GM23338 (cell line): ENCODE results near the gene MEMO1. TPM values are rescaled to one million over a fixed set of nuclear protein-coding genes. Genes with fewer than 3 reads are reported as not detected.

Source experiments
- ATAC-seq: fragments of 200-7000 bp; cut with Tn5 transposase; 3 replicates; pipeline ENCODE4 v1.9.1; 2020
- DNase-seq: peaks from one replicate; pipeline ENCODE4 v3.0.0-alpha.2; 2015; ENCODE audit warnings: low spot score
- H2AFZ ChIP-seq: fragments of 200-600 bp; sonication (generic); 2 replicates; pipeline ENCODE4 v1.8.0; 2016; ENCODE audit warnings: antibody characterized with exemption, mild to moderate bottlenecking, moderate library complexity
- H3F3A ChIP-seq: fragments of 200-600 bp; sonication (generic); replicated peaks from 2 replicates; pipeline ENCODE4 v1.8.0; 2017; ENCODE audit warnings: antibody characterized with exemption, mixed run types, low read depth
- H3K27ac ChIP-seq: fragments of 200-600 bp; sonication (generic); 2 replicates; pipeline ENCODE4 v1.6.1; 2016; ENCODE audit warnings: low read depth
- H3K27me3 ChIP-seq: fragments of 200-600 bp; sonication (generic); 2 replicates; pipeline ENCODE4 v1.8.0; 2016; ENCODE audit warnings: mild to moderate bottlenecking, mixed run types, moderate library complexity; ENCODE audit not compliant: insufficient read depth
- H3K36me3 ChIP-seq: fragments of 200-600 bp; sonication (generic); 2 replicates; pipeline ENCODE4 v1.8.0; 2016; ENCODE audit warnings: mild to moderate bottlenecking; ENCODE audit not compliant: insufficient read depth
- H3K4me1 ChIP-seq: fragments of 200-600 bp; sonication (generic); 2 replicates; pipeline ENCODE4 v1.8.0; 2016; ENCODE audit warnings: mild to moderate bottlenecking, moderate library complexity; ENCODE audit not compliant: insufficient read depth
- H3K4me2 ChIP-seq: fragments of 200-600 bp; sonication (generic); 2 replicates; pipeline ENCODE4 v1.7.1; 2017; ENCODE audit warnings: mixed run types
- H3K4me3 ChIP-seq: fragments of 200-600 bp; sonication (generic); 2 replicates; pipeline ENCODE4 v1.6.1; 2016; ENCODE audit warnings: mixed run types
- H3K79me2 ChIP-seq: fragments of 200-600 bp; sonication (generic); replicated peaks from 2 replicates; pipeline ENCODE4 v1.8.0; 2017; ENCODE audit warnings: mild to moderate bottlenecking; ENCODE audit not compliant: insufficient read depth
- H3K9me2 ChIP-seq: fragments of 200-600 bp; sonication (generic); 2 replicates; pipeline ENCODE4 v1.8.0; 2017; ENCODE audit not compliant: insufficient read depth
- H4K20me1 ChIP-seq: fragments of 200-600 bp; sonication (generic); replicated peaks from 2 replicates; pipeline ENCODE4 v1.8.0; 2017; ENCODE audit warnings: mild to moderate bottlenecking; ENCODE audit not compliant: insufficient read depth
- H3K27ac Mint-ChIP-seq: 2 replicates; pipeline ENCODE4 v1.8.0; 2020; ENCODE audit warnings: inconsistent platforms, mild to moderate bottlenecking, moderate library complexity, mixed read lengths
- H3K27me3 Mint-ChIP-seq: 3 replicates; pipeline ENCODE4 v1.8.0; 2022; ENCODE audit warnings: low read depth, mild to moderate bottlenecking, moderate library complexity, mixed read lengths, inconsistent platforms; ENCODE audit not compliant: insufficient read depth, poor library complexity
- H3K36me3 Mint-ChIP-seq: 3 replicates; pipeline ENCODE4 v1.8.0; 2021; ENCODE audit warnings: low read depth, mild to moderate bottlenecking, inconsistent platforms, moderate library complexity, mixed read lengths
- H3K4me1 Mint-ChIP-seq: 3 replicates; pipeline ENCODE4 v1.8.0; 2020; ENCODE audit warnings: mild to moderate bottlenecking, inconsistent platforms, mixed read lengths
- H3K4me3 Mint-ChIP-seq: 3 replicates; pipeline ENCODE4 v1.8.0; 2021; ENCODE audit warnings: moderate library complexity, mild to moderate bottlenecking, inconsistent platforms, mixed read lengths
- H3K9me3 Mint-ChIP-seq: 3 replicates; pipeline ENCODE4 v1.8.0; 2020; ENCODE audit warnings: moderate library complexity, mild to moderate bottlenecking, inconsistent platforms, mixed read lengths
- CTCF ChIP-seq, 2 experiments: fragments of 200-600 bp in 1 of 2; sonication (generic) in 1 of 2; conservative IDR thresholded peaks; 2 replicates each; pipeline versions ENCODE4 v1.5.1 to v1.6.1; 2016 to 2017; ENCODE audit warnings: antibody characterized with exemption in 2 of 2, low read depth in 2 of 2, mild to moderate bottlenecking in 2 of 2, moderate library complexity in 1 of 2
- EZH2phosphoT487 ChIP-seq: fragments of 200-600 bp; sonication (generic); IDR thresholded peaks from one replicate; pipeline ENCODE4 v1.8.1; 2018; ENCODE audit warnings: antibody characterized with exemption; ENCODE audit not compliant: unreplicated experiment
- NANOG ChIP-seq: IDR thresholded peaks from 2 replicates; pipeline ENCODE4 v1.6.1; 2016; ENCODE audit warnings: antibody characterized with exemption, borderline replicate concordance
- REST ChIP-seq: IDR thresholded peaks from one replicate; pipeline ENCODE4 v1.6.1; 2018; ENCODE audit warnings: antibody characterized with exemption; ENCODE audit not compliant: unreplicated experiment
- STAT1 ChIP-seq: IDR thresholded peaks from one replicate; pipeline ENCODE4 v1.6.1; 2016; ENCODE audit warnings: antibody characterized with exemption; ENCODE audit not compliant: unreplicated experiment
- ZNF114 ChIP-seq: fragments of 250-450 bp; sonication (Bioruptor Pico); IDR thresholded peaks from 2 replicates; pipeline ENCODE4 v1.5.0; 2020; ENCODE audit warnings: mild to moderate bottlenecking, moderate library complexity
- ZNF462 ChIP-seq: fragments of 250-450 bp; sonication (Bioruptor Pico); IDR thresholded peaks from 2 replicates; pipeline ENCODE4 v1.5.0; 2020; ENCODE audit warnings: mild to moderate bottlenecking, moderate library complexity
- polyA plus RNA-seq: library from polyadenylated mRNA; unstranded; fragments of >200 nt; fragmentation: Nextera tagmentation; extraction: Ambion mirVana; gene quantifications from 2 replicates; pipeline ENCODE4 v1.2.1, GENCODE V29; 2016
- total RNA-seq: library from RNA; depleted of rRNA; stranded (reverse); fragments of >200 nt; shearing (Covaris generic); gene quantifications from 2 replicates; pipeline ENCODE4 v1.2.3, GENCODE V29; 2014

The MEMO1 gene
- total and polyA plus RNA-seq, 2 experiments from 2014 or later, result 39.1 to 67.0 TPM

- H3K9me2 ChIP-seq, result no peaks in the 10 kb centered on the region
- no peak overlapping the region for H3K4me2 ChIP-seq
- Mint-ChIP-seq H3K9me3 (peaks cover 36% of the 10 kb centered on the region), H3K27me3 (peaks cover under 1% of the 10 kb centered on the region), H3K4me3 (no peak overlapping the region), H3K4me1 (peaks cover 27% of the 10 kb centered on the region), H3K36me3 (peaks cover 53% of the 10 kb centered on the region), H3K27ac (no peak overlapping the region)
- H2AFZ ChIP-seq, result no peak overlapping the region
- H3K27ac ChIP-seq, result no peak overlapping the region
- no peaks in the 10 kb centered on the region for H3F3A ChIP-seq
- ATAC-seq (no peak), DNase-seq (no peak)
- no peaks in the 10 kb centered on the region for H3K27me3 ChIP-seq
- H4K20me1 ChIP-seq, result no peaks in the 10 kb centered on the region
- TF ChIP-seq STAT1 (no peak), NANOG (no peak), ZNF114 (no peak), REST (no peak), ZNF462 (no peak), EZH2phosphoT487 (no peak), CTCF (conservative IDR thresholded peaks at IDR 0.05; ENCODE audit: low read depth in 2 of 2) (no peak)
- peaks cover 8% of the 10 kb centered on the region; the same call in 1 of the 2 replicates for H3K79me2 ChIP-seq
- no peak overlapping the region for H3K4me3 ChIP-seq
- peaks cover 32% of the 10 kb centered on the region for H3K4me1 ChIP-seq
- no peaks in the 10 kb centered on the region for H3K36me3 ChIP-seq
Observed at GRCh38 chr2:31896293-31896692, 114.5 kb downstream of the MEMO1 start.
